Left ventricle myocardium inferior (tissue), 1 donor: Measurements from ENCODE around the gene ERVH48-1. TPM values are rescaled to one million over a fixed set of nuclear protein-coding genes. Genes with fewer than 3 reads are reported as not detected.
"Not testable (repeated sequence)": the region's sequence is repeated elsewhere in the genome, so short reads cannot be mapped to it uniquely, and the experiment has no call there.

Source experiments
- DNase-seq: peaks from one replicate; pipeline ENCODE4 v3.0.0-alpha.2; 2020
- H3K27ac ChIP-seq: fragments of 200-600 bp; replicated peaks from 2 replicates; pipeline ENCODE4 v1.8.0; 2021
- H3K27me3 ChIP-seq: fragments of 200-600 bp; 2 replicates; pipeline ENCODE4 v1.8.0; 2021; ENCODE audit warnings: low read depth
- H3K36me3 ChIP-seq: fragments of 200-600 bp; 2 replicates; pipeline ENCODE4 v1.8.0; 2021
- H3K4me1 ChIP-seq: fragments of 200-600 bp; 2 replicates; pipeline ENCODE4 v1.8.0; 2021
- H3K4me3 ChIP-seq: fragments of 200-600 bp; 2 replicates; pipeline ENCODE4 v1.8.0; 2021; ENCODE audit warnings: mild to moderate bottlenecking, moderate library complexity
- H3K9me3 ChIP-seq: fragments of 200-600 bp; replicated peaks from 2 replicates; pipeline ENCODE4 v1.8.0; 2021
- CTCF ChIP-seq: fragments of 200-600 bp; IDR thresholded peaks from 2 replicates; pipeline ENCODE4 v1.8.0; 2021; ENCODE audit warnings: antibody characterized with exemption, mild to moderate bottlenecking, borderline replicate concordance
- intact Hi-C: fragments of 100-400 bp; cut with micrococcal nuclease; formaldehyde crosslinking; loops from one replicate; pipeline ENCODE4 v1.11.0; 2022
- total RNA-seq: library from RNA; stranded (reverse); fragmentation: NEBNext Ultra II Directional; extraction: Animal tissue kit (Norgen Biotek cat#: 25700); gene quantifications from one replicate; pipeline ENCODE4 v1.2.1, GENCODE V29; 2021
- donor health status: DM: no; HTN: yes; CAD: no; lungs with severe emphysema.

ERVH48-1 gene
- total RNA-seq, 1 donor from 2014 or later, result not detected

- Histone ChIP-seq H3K27ac (no peak overlapping the region), H3K4me1 (peaks cover 10% of the 10 kb centered on the region), H3K27me3 (no peaks in the 10 kb centered on the region), H3K9me3 (no peaks in the 10 kb centered on the region), H3K4me3 (no peak overlapping the region), H3K36me3 (no peaks in the 10 kb centered on the region)
- intact Hi-C loops, result no loop called here
- no peak for TF ChIP-seq CTCF
- no peak for DNase-seq
Observed at GRCh38 chr21:42922918-42923317, 2.5 kb downstream of the ERVH48-1 start.

- no peaks in the 10 kb centered on the region for H3K36me3 ChIP-seq
- H3K27ac ChIP-seq, result no peak overlapping the region
- H3K27me3 ChIP-seq, result no peaks in the 10 kb centered on the region
- intact Hi-C loops, result no loop called here
- no peak for DNase-seq
- TF ChIP-seq CTCF, result no peak
- H3K9me3 ChIP-seq, result no peaks in the 10 kb centered on the region
- H3K4me3 ChIP-seq, result no peak overlapping the region
- H3K4me1 ChIP-seq, result peaks cover 10% of the 10 kb centered on the region
Observed at GRCh38 chr21:42921927-42922326, 3.5 kb downstream of the ERVH48-1 start.

- no peak for TF ChIP-seq CTCF
- H3K27me3 ChIP-seq, result no peaks in the 10 kb centered on the region
- H3K4me3 ChIP-seq, result no peak overlapping the region
- H3K4me1 ChIP-seq, result peaks cover 4% of the 10 kb centered on the region
- no peak overlapping the region for H3K27ac ChIP-seq
- DNase-seq, result no peak
- H3K9me3 ChIP-seq, result no peaks in the 10 kb centered on the region
- intact Hi-C loops, result no loop called here
- H3K36me3 ChIP-seq, result peaks cover 3% of the 10 kb centered on the region
Observed at GRCh38 chr21:42918291-42918690, 7.1 kb downstream of the ERVH48-1 start.

GRCh38 chr21:42913476-42913875, 12.0 kb downstream of the ERVH48-1 start:
- no peak overlapping the region for H3K27ac ChIP-seq
- no peak for DNase-seq
- no peaks in the 10 kb centered on the region for H3K27me3 ChIP-seq
- no peaks in the 10 kb centered on the region for H3K9me3 ChIP-seq
- peaks cover 44% of the 10 kb centered on the region for H3K36me3 ChIP-seq
- intact Hi-C loops, result no loop called here
- TF ChIP-seq CTCF, result no peak
- peaks cover 4% of the 10 kb centered on the region for H3K4me1 ChIP-seq
- H3K4me3 ChIP-seq, result no peak overlapping the region

GRCh38 chr21:42911920-42912319, 13.5 kb downstream of the ERVH48-1 start:
- H3K4me3 ChIP-seq, H3K9me3 ChIP-seq, H3K27ac ChIP-seq, intact Hi-C loops, H3K4me1 ChIP-seq, DNase-seq, H3K27me3 ChIP-seq: not testable (repeated sequence)
- H3K36me3 ChIP-seq, result peaks cover 58% of the 10 kb centered on the region

GRCh38 chr21:42908484-42908883, 16.9 kb downstream of the ERVH48-1 start:
- intact Hi-C loops, H3K9me3 ChIP-seq, H3K27me3 ChIP-seq, DNase-seq, H3K27ac ChIP-seq, H3K4me3 ChIP-seq, H3K4me1 ChIP-seq: not testable (repeated sequence)
- peaks cover 89% of the 10 kb centered on the region for H3K36me3 ChIP-seq

GRCh38 chr21:42906233-42906632, 19.2 kb downstream of the ERVH48-1 start:
- Histone ChIP-seq H3K4me1 (peaks cover 4% of the 10 kb centered on the region), H3K27me3 (no peaks in the 10 kb centered on the region), H3K36me3 (peaks cover 97% of the 10 kb centered on the region), H3K9me3 (no peaks in the 10 kb centered on the region), H3K4me3 (no peak overlapping the region), H3K27ac (no peak overlapping the region)
- intact Hi-C loops, result no loop called here
- no peak for TF ChIP-seq CTCF
- no peak for DNase-seq
